Measurements from ENCODE around the gene ZNF446.

DNA sequence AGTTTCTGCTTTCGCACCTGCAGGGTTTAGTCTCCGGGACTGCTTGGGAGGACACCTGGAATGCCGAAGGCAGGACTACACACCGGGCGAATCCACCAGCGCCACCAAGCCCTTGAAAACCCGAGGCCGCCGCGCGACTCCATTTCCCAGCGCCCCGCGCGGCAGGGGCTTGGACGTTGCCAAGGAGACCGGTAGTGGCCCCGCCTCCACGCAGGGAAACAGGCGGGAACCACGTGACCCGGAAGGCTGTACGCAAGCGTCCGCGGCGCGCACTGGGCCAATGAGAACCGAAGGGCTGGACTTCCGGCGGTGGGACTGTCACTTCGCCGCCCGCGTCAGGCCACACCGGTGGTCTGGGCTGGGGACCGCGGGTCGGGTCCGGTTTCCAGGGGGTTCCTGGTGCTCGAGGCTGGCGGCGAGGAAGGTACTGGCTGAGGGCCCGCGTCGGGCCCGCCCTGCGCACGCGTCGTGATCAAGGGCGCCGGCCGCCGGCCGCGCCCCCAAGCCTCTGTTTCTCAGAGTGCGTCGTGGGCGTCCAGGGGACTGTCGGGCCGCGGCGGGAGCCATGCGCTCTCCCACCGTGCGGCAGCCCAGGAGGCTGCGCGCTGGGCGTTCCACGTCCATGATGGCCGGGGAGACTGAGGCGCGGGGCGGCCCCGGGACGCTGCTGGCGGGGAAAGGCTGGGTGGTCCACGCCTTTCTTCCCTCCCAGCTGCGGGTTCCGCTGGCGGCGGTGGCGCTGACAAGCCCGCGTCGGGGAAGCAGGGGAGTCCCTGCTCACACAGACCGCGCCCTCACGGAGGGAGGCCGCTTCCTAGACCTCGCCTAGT is 9.2 kb upstream of the ZNF446 start, which contains the start of gene ZNF324:
- TF ChIP-seq SIN3A (IDR thresholded peaks at IDR 0.05; ENCODE audit: borderline replicate concordance, insufficient read depth, low read length) (0 out of 2 replicates have a peak, but pooled peaks have one; percentile 27), TAF1 (IDR thresholded peaks at IDR 0.05; ENCODE audit: borderline replicate concordance, insufficient read depth, low read length) (0 out of 2 replicates have a peak, but pooled peaks have one; percentile 51), POLR2AphosphoS5 (IDR thresholded peaks at IDR 0.05; ENCODE audit: low read depth, low read length) (peak; percentile 62; the same call in 1 of the 2 replicates), FOXP2 (optimal IDR thresholded peaks at IDR 0.05; ENCODE audit: borderline replicate concordance, extremely low read depth, extremely low read length, insufficient read depth) (peak; percentile 89)
- TF ChIP-seq, protein P1, sequence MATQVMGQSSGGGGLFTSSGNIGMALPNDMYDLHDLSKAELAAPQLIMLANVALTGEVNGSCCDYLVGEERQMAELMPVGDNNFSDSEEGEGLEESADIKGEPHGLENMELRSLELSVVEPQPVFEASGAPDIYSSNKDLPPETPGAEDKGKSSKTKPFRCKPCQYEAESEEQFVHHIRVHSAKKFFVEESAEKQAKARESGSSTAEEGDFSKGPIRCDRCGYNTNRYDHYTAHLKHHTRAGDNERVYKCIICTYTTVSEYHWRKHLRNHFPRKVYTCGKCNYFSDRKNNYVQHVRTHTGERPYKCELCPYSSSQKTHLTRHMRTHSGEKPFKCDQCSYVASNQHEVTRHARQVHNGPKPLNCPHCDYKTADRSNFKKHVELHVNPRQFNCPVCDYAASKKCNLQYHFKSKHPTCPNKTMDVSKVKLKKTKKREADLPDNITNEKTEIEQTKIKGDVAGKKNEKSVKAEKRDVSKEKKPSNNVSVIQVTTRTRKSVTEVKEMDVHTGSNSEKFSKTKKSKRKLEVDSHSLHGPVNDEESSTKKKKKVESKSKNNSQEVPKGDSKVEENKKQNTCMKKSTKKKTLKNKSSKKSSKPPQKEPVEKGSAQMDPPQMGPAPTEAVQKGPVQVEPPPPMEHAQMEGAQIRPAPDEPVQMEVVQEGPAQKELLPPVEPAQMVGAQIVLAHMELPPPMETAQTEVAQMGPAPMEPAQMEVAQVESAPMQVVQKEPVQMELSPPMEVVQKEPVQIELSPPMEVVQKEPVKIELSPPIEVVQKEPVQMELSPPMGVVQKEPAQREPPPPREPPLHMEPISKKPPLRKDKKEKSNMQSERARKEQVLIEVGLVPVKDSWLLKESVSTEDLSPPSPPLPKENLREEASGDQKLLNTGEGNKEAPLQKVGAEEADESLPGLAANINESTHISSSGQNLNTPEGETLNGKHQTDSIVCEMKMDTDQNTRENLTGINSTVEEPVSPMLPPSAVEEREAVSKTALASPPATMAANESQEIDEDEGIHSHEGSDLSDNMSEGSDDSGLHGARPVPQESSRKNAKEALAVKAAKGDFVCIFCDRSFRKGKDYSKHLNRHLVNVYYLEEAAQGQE (IDR thresholded peaks at IDR 0.05; ENCODE audit: insufficient read depth in 1 of 2, low read depth in 2 of 2, low read length in 2 of 2): no peak

Measured in PFSK-1 (cell line).